Frontal cortex (tissue), 4 donors: ENCODE measurements around the gene RPS6KA3. TPM values are rescaled to one million over a fixed set of nuclear protein-coding genes. Genes with fewer than 3 reads are reported as not detected.
A peak's percentile ranks its signal among the peaks of the same experiment; 100 is the strongest.

Experiments
- DNase-seq, 2 donors: peaks; one replicate each; pipeline ENCODE4 v3.0.0; 2012; ENCODE audit warnings: low spot score in 2 of 2
- FAIRE-seq: peaks from 2 replicates; lab custom pipeline; 2012; peaks lifted over from hg19 to GRCh38; lab: Jason Lieb, UNC
- small RNA-seq: library from RNA; depleted of rRNA; stranded (forward); fragments of <200 nt; gene quantifications from one replicate; pipeline ENCODE3, GENCODE V24; 2014
- total RNA-seq: library from RNA; depleted of rRNA; stranded (reverse); fragments of >200 nt; gene quantifications from one replicate; pipeline ENCODE4 v1.2.3, GENCODE V29; 2014
- donor health status: control.
- donor health status: control.
- donor health status: control.

The RPS6KA3 gene
- total RNA-seq, 1 donor from 2014 or later, result 24.9 TPM

- FAIRE-seq (no peak), DNase-seq (no peak)
These were observed 150.6 kb downstream of the RPS6KA3 start for GRCh38 chrX:20116087-20116576.

GRCh38 chrX:20112022-20112774 is 154.5 kb downstream of the RPS6KA3 start:
- FAIRE-seq (no peak), DNase-seq (no peak)

GRCh38 chrX:20111271-20111670 is 155.4 kb downstream of the RPS6KA3 start:
- FAIRE-seq (no peak), DNase-seq (no peak)

GRCh38 chrX:20101934-20102581 is 164.7 kb downstream of the RPS6KA3 start:
- FAIRE-seq, result no peak
- no peak for DNase-seq

Small RNA genes within 50 kb of the gene (small RNA-seq; reads per million reads assigned to genes)
- gene RF00493 (48.4 reads per million, percentile 98 among the genes with 10 or more reads in this experiment), gene RF00494 (not detected)

Other genes with a start within 250 kb of the RPS6KA3 start
- 11.4 TPM for gene MAP7D2, start 150.0 kb downstream of the RPS6KA3 start, total RNA-seq
- gene EIF1AX, start 125.1 kb downstream of the RPS6KA3 start, total RNA-seq, result 91.7 TPM